ENCODE results near the gene MAPK14.

- no peak for TF ChIP-seq CTCF (IDR thresholded peaks at IDR 0.05)
- TF ChIP-seq POLR2AphosphoS5 (IDR thresholded peaks at IDR 0.05): no peak
Observed at GRCh38 chr6:36160147-36160760, 132.6 kb downstream of the MAPK14 start.
